ENCODE data around the gene CLEC1B. TPM values are rescaled to one million over a fixed set of nuclear protein-coding genes. Genes with fewer than 3 reads are reported as not detected.

The CLEC1B gene
- total RNA-seq, 2 experiments from 2014 or later = not detected

GRCh38 chr12:9951026-9951675, 47.8 kb downstream of the CLEC1B start:
- no peaks in the 10 kb centered on the region for H3K9me3 Mint-ChIP-seq
- peak; percentile 12 for DNase-seq
- H3K4me3 Mint-ChIP-seq = peak overlapping the region; percentile 19
- H3K27me3 Mint-ChIP-seq = no peaks in the 10 kb centered on the region
- H3K4me1 Mint-ChIP-seq = peaks cover 32% of the 10 kb centered on the region
- no peak overlapping the region for H3K27ac Mint-ChIP-seq
- H3K36me3 Mint-ChIP-seq = no peaks in the 10 kb centered on the region

GRCh38 chr12:9948606-9949296, 50.2 kb downstream of the CLEC1B start:
- H3K27ac Mint-ChIP-seq = peak overlapping the region; percentile 71
- H3K4me3 Mint-ChIP-seq = no peak overlapping the region
- H3K4me1 Mint-ChIP-seq = peaks cover 33% of the 10 kb centered on the region
- H3K9me3 Mint-ChIP-seq = no peaks in the 10 kb centered on the region
- no peaks in the 10 kb centered on the region for H3K36me3 Mint-ChIP-seq
- no peak for DNase-seq
- H3K27me3 Mint-ChIP-seq = no peaks in the 10 kb centered on the region

GRCh38 chr12:9947674-9948073, 51.2 kb downstream of the CLEC1B start:
- H3K4me3 Mint-ChIP-seq = no peak overlapping the region
- H3K27ac Mint-ChIP-seq = no peak overlapping the region
- H3K4me1 Mint-ChIP-seq = peaks cover 36% of the 10 kb centered on the region
- H3K36me3 Mint-ChIP-seq = no peaks in the 10 kb centered on the region
- DNase-seq = no peak
- no peaks in the 10 kb centered on the region for H3K27me3 Mint-ChIP-seq
- H3K9me3 Mint-ChIP-seq = no peaks in the 10 kb centered on the region

GRCh38 chr12:9944391-9944790, 54.5 kb downstream of the CLEC1B start:
- no peaks in the 10 kb centered on the region for H3K36me3 Mint-ChIP-seq
- no peak for DNase-seq
- H3K27ac Mint-ChIP-seq = no peak overlapping the region
- no peak overlapping the region for H3K4me3 Mint-ChIP-seq
- H3K4me1 Mint-ChIP-seq = peaks cover 23% of the 10 kb centered on the region
- no peaks in the 10 kb centered on the region for H3K27me3 Mint-ChIP-seq
- no peaks in the 10 kb centered on the region for H3K9me3 Mint-ChIP-seq

GRCh38 chr12:9943240-9943639, 55.7 kb downstream of the CLEC1B start:
- DNase-seq = peak; percentile 15
- H3K36me3 Mint-ChIP-seq = no peaks in the 10 kb centered on the region
- peaks cover 12% of the 10 kb centered on the region for H3K4me1 Mint-ChIP-seq
- H3K4me3 Mint-ChIP-seq = peak overlapping the region; percentile 68
- no peaks in the 10 kb centered on the region for H3K27me3 Mint-ChIP-seq
- peak overlapping the region; percentile 4 for H3K27ac Mint-ChIP-seq
- no peaks in the 10 kb centered on the region for H3K9me3 Mint-ChIP-seq

Other genes with a start within 250 kb of the CLEC1B start
- 100 to 1,000 TPM; 143 to 152 TPM for gene CD69, start 238.2 kb downstream of the CLEC1B start, total RNA-seq
- not detected for gene KLRF1, start 171.6 kb downstream of the CLEC1B start, total RNA-seq
- 10 to 100 TPM; 21.1 to 25.6 TPM for gene CLEC2B, start 129.8 kb downstream of the CLEC1B start, total RNA-seq
- not detected for gene KLRF2, start 117.6 kb downstream of the CLEC1B start, total RNA-seq
- not detected for gene CLEC2A, start 66.8 kb downstream of the CLEC1B start, total RNA-seq
- under 1 TPM; 0.14 TPM for gene CLEC12A, start 27.7 kb downstream of the CLEC1B start, total RNA-seq
- not detected for gene CLEC12B, start 11.5 kb upstream of the CLEC1B start, total RNA-seq
- not detected for gene CLEC9A, start 31.6 kb upstream of the CLEC1B start, total RNA-seq
- not detected for gene CLEC1A, start 99.9 kb upstream of the CLEC1B start, total RNA-seq
- not detected for gene CLEC7A, start 131.1 kb upstream of the CLEC1B start, total RNA-seq
- gene OLR1, start 173.0 kb upstream of the CLEC1B start, total RNA-seq = not detected
- not detected for gene TMEM52B, start 179.9 kb upstream of the CLEC1B start, total RNA-seq
- gene GABARAPL1, start 213.8 kb upstream of the CLEC1B start, total RNA-seq = 1 to 10 TPM; 6.0 to 7.2 TPM